ENCODE measurements around the gene VMAC. TPM values are rescaled to one million over a fixed set of nuclear protein-coding genes. Genes with fewer than 3 reads are reported as not detected.
"Not testable (repeated sequence)": the region's sequence is repeated elsewhere in the genome, so short reads cannot be mapped to it uniquely, and the experiment has no call there.

The VMAC gene
- polyA plus RNA-seq, 4 donors = 1.1 to 8.8 (median 2.7) TPM

DNA sequence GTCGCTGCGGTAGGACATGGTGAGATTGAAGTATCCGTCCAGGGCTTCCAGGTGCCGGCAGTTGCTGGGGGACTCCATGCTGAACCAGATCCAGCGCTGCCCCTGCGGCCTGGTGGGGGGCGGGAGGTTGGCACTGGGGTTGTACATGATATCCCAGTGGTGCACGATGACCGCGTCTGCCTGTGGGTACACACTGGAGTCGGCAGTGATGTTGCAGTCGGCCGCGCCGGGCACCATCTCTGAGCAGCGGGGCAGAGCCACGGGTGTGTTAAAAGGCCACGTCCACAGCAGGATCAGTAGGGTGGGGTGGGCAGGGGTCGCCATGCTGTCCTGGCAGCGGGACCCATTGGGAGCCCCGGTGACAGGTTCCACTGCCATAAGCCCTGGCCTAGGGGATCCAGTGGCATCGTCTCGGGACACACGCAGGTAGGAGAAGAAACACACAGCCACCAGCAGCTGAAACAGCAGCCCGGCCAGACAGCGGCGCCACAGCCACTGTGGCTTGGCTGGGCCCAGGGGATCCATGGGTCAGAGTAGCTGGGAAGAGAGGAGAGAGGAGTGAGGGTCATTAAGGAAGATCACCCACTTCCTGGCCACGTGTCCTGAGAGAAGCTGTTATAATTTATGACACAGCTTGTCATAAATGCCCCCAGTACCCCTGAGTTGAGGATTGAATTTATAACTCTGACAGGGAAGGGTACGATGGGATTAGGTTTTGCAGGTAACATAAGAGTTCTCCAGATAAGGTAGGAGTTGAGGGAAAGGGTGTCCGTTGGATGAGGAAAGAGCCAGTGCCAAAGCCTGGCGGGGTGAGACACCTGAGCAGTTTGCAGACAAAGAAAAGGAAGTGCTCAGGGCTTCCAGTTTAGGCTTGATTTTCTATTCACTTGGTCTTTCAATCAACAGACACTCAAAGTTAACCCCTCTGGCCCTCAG, 37.2 kb upstream of the VMAC start:
- Histone ChIP-seq H3K27me3 (ENCODE audit: control insufficient read depth in 3 of 3, insufficient read depth in 3 of 3, low read length in 3 of 3) (no peaks in the 10 kb centered on the region), H3K27ac (ENCODE audit: low read depth in 1 of 3, low read length in 2 of 3) (no peak overlapping the region), H3K36me3 (ENCODE audit: control insufficient read depth in 3 of 3, insufficient read depth in 2 of 3, low read depth in 1 of 3, low read length in 3 of 3) (no peaks in the 10 kb centered on the region), H3K4me3 (ENCODE audit: low read depth in 1 of 3, low read length in 3 of 3) (no peak overlapping the region), H3K4me1 (ENCODE audit: control insufficient read depth in 3 of 3, insufficient read depth in 2 of 3, low read depth in 1 of 3, low read length in 2 of 3) (no peaks in the 10 kb centered on the region), H3K9me3 (ENCODE audit: control insufficient read depth in 2 of 2, insufficient read depth in 1 of 2, low read depth in 1 of 2, low read length in 1 of 2) (no peaks in the 10 kb centered on the region)
- DNase-seq (no peak), FAIRE-seq (no peak)
- WGBS, 3 donors = 85 to 88% (median 86%) methylated on average over 26 to 31 of the region's 31 CpGs

DNA sequence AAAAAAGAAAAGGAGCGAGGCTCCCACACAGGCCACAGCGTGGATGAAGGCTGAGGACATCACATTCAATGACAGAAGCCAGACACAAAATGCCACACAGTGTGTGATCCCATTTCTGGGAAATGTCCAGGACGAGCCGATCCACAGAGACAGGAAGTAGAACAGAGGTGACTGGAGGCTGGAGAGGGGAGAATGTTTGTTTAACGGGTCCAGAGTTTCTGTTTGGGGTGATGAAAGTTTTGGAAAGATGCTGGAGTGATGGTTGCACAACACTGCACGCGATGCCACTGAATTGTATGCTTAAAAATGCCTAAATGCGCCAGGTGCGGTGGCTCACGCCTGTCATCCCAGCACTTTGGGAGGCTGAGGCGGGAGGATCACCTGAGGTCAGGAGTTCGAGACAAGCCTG, 33.7 kb upstream of the VMAC start:
- 72 to 86% (median 74%) methylated on average over 12 of the region's 12 CpGs for WGBS, 3 donors
- Histone ChIP-seq H3K27ac (ENCODE audit: low read depth in 1 of 3, low read length in 2 of 3) (peak overlapping the region in 1 of 3 donors; percentile 16), H3K4me3 (ENCODE audit: low read depth in 1 of 3, low read length in 3 of 3) (no peak overlapping the region), H3K4me1 (ENCODE audit: control insufficient read depth in 3 of 3, insufficient read depth in 2 of 3, low read depth in 1 of 3, low read length in 2 of 3) (peaks cover 0 to 3% (median 0%) of the 10 kb centered on the region in 3 donors), H3K36me3 (ENCODE audit: control insufficient read depth in 3 of 3, insufficient read depth in 2 of 3, low read depth in 1 of 3, low read length in 3 of 3) (no peaks in the 10 kb centered on the region), H3K27me3 (ENCODE audit: control insufficient read depth in 3 of 3, insufficient read depth in 3 of 3, low read length in 3 of 3) (no peaks in the 10 kb centered on the region), H3K9me3 (ENCODE audit: control insufficient read depth in 2 of 2, insufficient read depth in 1 of 2, low read depth in 1 of 2, low read length in 1 of 2) (no peaks in the 10 kb centered on the region)
- DNase-seq (no peak), FAIRE-seq (no peak)

DNA sequence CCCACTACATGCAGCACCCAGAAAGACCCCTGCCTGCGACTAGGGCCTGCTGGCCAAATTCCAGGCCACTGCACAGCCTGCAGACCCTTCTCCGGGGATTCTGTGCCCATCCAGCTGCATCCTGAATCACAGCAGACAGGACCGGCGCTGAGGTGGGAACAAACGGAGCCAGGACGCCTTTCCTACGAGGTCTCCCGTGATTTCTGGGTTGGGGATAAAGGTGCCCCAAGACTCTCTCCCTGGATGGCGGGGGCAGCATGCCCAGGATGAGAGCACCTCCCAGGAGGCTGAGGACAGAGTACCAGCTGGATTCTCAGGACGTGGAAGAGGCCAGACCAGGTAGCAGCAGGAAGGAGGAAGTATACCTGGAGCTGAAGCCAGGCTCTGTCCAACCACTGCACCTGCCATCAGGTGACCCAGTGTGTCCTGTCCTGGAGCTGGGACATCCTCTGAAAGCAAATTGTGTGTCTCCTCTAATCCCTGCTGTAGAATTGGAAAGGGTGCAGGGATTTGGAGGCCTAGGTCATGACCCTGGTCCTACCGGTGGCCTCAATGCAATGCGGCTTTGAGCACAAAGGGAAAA, 31.0 kb upstream of the VMAC start:
- no peaks in the 10 kb centered on the region for H3K9me3 ChIP-seq (ENCODE audit: control insufficient read depth in 2 of 2, insufficient read depth in 1 of 2, low read depth in 1 of 2, low read length in 1 of 2)
- peaks cover 0 to 9% (median 0%) of the 10 kb centered on the region in 3 donors for H3K4me1 ChIP-seq (ENCODE audit: control insufficient read depth in 3 of 3, insufficient read depth in 2 of 3, low read depth in 1 of 3, low read length in 2 of 3)
- FAIRE-seq = no peak
- H3K27ac ChIP-seq (ENCODE audit: low read depth in 1 of 3, low read length in 2 of 3) = no peak overlapping the region
- 85 to 92% (median 88%) methylated on average over 12 of the region's 12 CpGs for WGBS, 3 donors
- H3K27me3 ChIP-seq (ENCODE audit: control insufficient read depth in 3 of 3, insufficient read depth in 3 of 3, low read length in 3 of 3) = no peaks in the 10 kb centered on the region
- DNase-seq = no peak
- H3K4me3 ChIP-seq (ENCODE audit: low read depth in 1 of 3, low read length in 3 of 3) = no peak overlapping the region
- no peaks in the 10 kb centered on the region for H3K36me3 ChIP-seq (ENCODE audit: control insufficient read depth in 3 of 3, insufficient read depth in 2 of 3, low read depth in 1 of 3, low read length in 3 of 3)

DNA sequence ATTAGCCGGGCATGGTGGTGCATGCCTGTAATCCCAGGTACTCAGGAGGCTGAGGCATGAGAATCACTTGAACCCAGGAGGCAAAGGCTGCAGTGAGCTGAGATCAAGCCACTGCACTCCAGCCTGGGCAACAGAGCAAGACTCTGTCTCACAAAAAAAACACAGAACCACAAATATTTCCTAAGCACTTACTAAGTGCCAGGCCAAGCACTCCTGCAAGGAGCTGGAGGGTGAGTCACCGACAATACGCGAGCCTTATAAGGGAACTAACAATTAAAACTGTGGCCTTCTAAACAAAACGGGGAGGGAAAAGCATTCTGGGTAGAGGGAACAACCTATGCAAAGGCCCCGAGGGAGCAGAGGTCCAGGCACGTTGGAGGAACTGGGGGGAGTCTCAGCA, 30.2 kb upstream of the VMAC start:
- DNase-seq; H3K4me3 ChIP-seq (ENCODE audit: low read depth in 1 of 3, low read length in 3 of 3); H3K4me1 ChIP-seq (ENCODE audit: control insufficient read depth in 3 of 3, insufficient read depth in 2 of 3, low read depth in 1 of 3, low read length in 2 of 3); H3K27ac ChIP-seq (ENCODE audit: low read depth in 1 of 3, low read length in 2 of 3); FAIRE-seq; H3K36me3 ChIP-seq (ENCODE audit: control insufficient read depth in 3 of 3, insufficient read depth in 2 of 3, low read depth in 1 of 3, low read length in 3 of 3); H3K27me3 ChIP-seq (ENCODE audit: control insufficient read depth in 3 of 3, insufficient read depth in 3 of 3, low read length in 3 of 3); H3K9me3 ChIP-seq (ENCODE audit: control insufficient read depth in 2 of 2, insufficient read depth in 1 of 2, low read depth in 1 of 2, low read length in 1 of 2): not testable (repeated sequence)
- 79 to 86% (median 85%) methylated on average over 6 to 7 of the region's 7 CpGs for WGBS, 3 donors

DNA sequence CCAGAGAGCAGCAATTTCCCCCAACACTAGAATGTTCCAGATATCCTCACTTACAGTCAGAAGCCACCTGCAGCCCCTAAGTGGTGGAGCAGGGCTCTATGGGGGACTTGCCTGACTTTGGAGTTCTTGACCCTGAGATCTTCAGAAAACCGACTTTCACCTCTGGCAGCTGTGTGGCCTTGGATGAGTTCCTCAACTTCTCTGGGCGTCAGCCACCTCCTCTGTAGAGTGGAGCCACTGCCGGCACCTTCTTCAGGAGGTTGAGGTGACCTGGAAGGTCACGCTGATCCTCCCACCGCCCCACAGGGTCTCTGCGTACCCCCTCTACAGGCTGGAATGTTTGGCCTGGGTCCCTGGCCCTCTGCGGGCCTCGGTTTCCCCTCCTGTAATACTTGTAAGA, 27.2 kb upstream of the VMAC start:
- Histone ChIP-seq H3K27ac (ENCODE audit: low read depth in 1 of 3, low read length in 2 of 3) (no peak overlapping the region), H3K4me1 (ENCODE audit: control insufficient read depth in 3 of 3, insufficient read depth in 2 of 3, low read depth in 1 of 3, low read length in 2 of 3) (peaks cover 0 to 23% (median 0%) of the 10 kb centered on the region in 3 donors), H3K27me3 (ENCODE audit: control insufficient read depth in 3 of 3, insufficient read depth in 3 of 3, low read length in 3 of 3) (peaks cover 2 to 8% (median 5%) of the 10 kb centered on the region in 3 donors), H3K4me3 (ENCODE audit: low read depth in 1 of 3, low read length in 3 of 3) (no peak overlapping the region), H3K36me3 (ENCODE audit: control insufficient read depth in 3 of 3, insufficient read depth in 2 of 3, low read depth in 1 of 3, low read length in 3 of 3) (no peaks in the 10 kb centered on the region), H3K9me3 (ENCODE audit: control insufficient read depth in 2 of 2, insufficient read depth in 1 of 2, low read depth in 1 of 2, low read length in 1 of 2) (no peaks in the 10 kb centered on the region)
- FAIRE-seq (no peak), DNase-seq (no peak)
- 73 to 90% (median 87%) methylated on average over 8 of the region's 8 CpGs for WGBS, 3 donors

DNA sequence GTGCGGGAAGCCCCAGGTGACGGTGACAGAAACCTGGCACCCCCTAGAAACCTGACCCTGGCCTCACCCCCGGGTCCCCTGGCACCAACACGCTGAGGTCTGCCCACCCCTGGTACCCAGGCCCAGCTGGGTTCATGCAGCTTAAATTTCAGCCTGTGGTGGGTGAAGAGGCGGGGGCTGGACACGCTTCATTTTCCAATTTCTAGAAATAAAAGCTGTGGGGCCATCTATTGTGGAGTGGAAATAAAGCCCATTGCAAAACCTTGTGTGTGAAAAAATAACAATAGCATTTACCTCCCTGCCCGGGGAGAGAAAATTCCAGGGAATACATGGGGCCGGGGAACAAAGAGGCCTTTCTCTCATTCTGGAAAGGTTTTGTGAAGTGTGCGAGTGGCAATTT, 26.8 kb upstream of the VMAC start:
- DNase-seq = no peak
- 77 to 84% (median 81%) methylated on average over 9 of the region's 9 CpGs for WGBS, 3 donors
- H3K9me3 ChIP-seq (ENCODE audit: control insufficient read depth in 2 of 2, insufficient read depth in 1 of 2, low read depth in 1 of 2, low read length in 1 of 2) = no peaks in the 10 kb centered on the region
- H3K27me3 ChIP-seq (ENCODE audit: control insufficient read depth in 3 of 3, insufficient read depth in 3 of 3, low read length in 3 of 3) = peaks cover 2 to 8% (median 5%) of the 10 kb centered on the region in 3 donors
- FAIRE-seq = no peak
- no peak overlapping the region for H3K4me3 ChIP-seq (ENCODE audit: low read depth in 1 of 3, low read length in 3 of 3)
- H3K36me3 ChIP-seq (ENCODE audit: control insufficient read depth in 3 of 3, insufficient read depth in 2 of 3, low read depth in 1 of 3, low read length in 3 of 3) = no peaks in the 10 kb centered on the region
- peaks cover 0 to 23% (median 0%) of the 10 kb centered on the region in 3 donors for H3K4me1 ChIP-seq (ENCODE audit: control insufficient read depth in 3 of 3, insufficient read depth in 2 of 3, low read depth in 1 of 3, low read length in 2 of 3)
- no peak overlapping the region for H3K27ac ChIP-seq (ENCODE audit: low read depth in 1 of 3, low read length in 2 of 3)

DNA sequence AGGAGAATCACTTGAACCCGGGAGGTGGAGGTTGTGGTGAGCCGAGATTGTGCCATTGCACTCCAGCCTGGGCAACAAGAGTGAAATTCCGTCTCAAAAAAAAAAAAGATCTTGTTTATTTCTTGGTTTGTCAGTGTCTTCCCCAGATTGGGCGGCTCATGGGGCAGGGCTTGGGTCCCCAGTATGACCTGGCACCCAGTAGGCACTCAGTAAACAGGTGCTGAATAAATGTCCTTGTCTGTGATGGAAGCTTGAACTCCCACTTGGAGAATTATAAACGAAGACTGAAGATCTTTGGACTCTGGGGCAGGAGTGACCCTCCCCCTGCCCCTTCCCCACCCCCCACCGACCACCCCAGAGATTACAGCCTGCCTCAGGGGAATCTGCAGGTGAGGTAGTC, 24.5 kb upstream of the VMAC start:
- no peak for DNase-seq
- Histone ChIP-seq H3K27ac (ENCODE audit: low read depth in 1 of 3, low read length in 2 of 3) (no peak overlapping the region), H3K4me1 (ENCODE audit: control insufficient read depth in 3 of 3, insufficient read depth in 2 of 3, low read depth in 1 of 3, low read length in 2 of 3) (peaks cover 0 to 23% (median 0%) of the 10 kb centered on the region in 3 donors), H3K9me3 (ENCODE audit: control insufficient read depth in 2 of 2, insufficient read depth in 1 of 2, low read depth in 1 of 2, low read length in 1 of 2) (no peaks in the 10 kb centered on the region), H3K27me3 (ENCODE audit: control insufficient read depth in 3 of 3, insufficient read depth in 3 of 3, low read length in 3 of 3) (peaks cover 2 to 8% (median 5%) of the 10 kb centered on the region in 3 donors), H3K36me3 (ENCODE audit: control insufficient read depth in 3 of 3, insufficient read depth in 2 of 3, low read depth in 1 of 3, low read length in 3 of 3) (no peaks in the 10 kb centered on the region), H3K4me3 (ENCODE audit: low read depth in 1 of 3, low read length in 3 of 3) (no peak overlapping the region)
- 19 to 31% (median 28%) methylated on average over 4 to 6 of the region's 6 CpGs for WGBS, 3 donors
- no peak for FAIRE-seq

DNA sequence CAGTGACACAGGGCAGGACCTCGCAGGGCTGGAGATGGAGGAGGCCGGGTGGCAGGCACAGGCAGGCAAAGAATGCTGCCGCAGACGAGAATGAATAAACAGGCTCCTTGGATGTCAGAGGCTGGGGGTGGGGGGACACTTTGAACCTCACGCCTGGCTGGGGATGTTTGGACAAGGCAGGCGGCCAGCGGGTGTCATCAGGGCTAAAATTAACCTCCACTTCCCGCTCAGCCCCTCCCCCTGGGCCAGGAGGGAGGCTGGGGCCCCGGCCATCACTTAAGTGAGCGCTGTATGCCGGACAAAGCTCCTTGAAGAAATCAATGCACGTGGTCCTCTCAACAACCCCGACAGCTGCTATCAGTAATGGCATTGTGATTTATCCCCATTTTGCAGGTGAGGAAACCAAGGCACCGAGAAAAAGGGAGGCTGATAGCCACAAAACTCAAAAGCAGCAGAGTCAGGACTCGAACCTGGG, 24.0 kb upstream of the VMAC start:
- DNase-seq (peak in 1 of 2 donors; percentile 54), FAIRE-seq (no peak)
- Histone ChIP-seq H3K27me3 (ENCODE audit: control insufficient read depth in 3 of 3, insufficient read depth in 3 of 3, low read length in 3 of 3) (peaks cover 2 to 8% (median 5%) of the 10 kb centered on the region in 3 donors), H3K4me3 (ENCODE audit: low read depth in 1 of 3, low read length in 3 of 3) (no peak overlapping the region), H3K4me1 (ENCODE audit: control insufficient read depth in 3 of 3, insufficient read depth in 2 of 3, low read depth in 1 of 3, low read length in 2 of 3) (peaks cover 0 to 20% (median 0%) of the 10 kb centered on the region in 3 donors), H3K9me3 (ENCODE audit: control insufficient read depth in 2 of 2, insufficient read depth in 1 of 2, low read depth in 1 of 2, low read length in 1 of 2) (no peaks in the 10 kb centered on the region), H3K27ac (ENCODE audit: low read depth in 1 of 3, low read length in 2 of 3) (peak overlapping the region in 1 of 3 donors; percentile 0), H3K36me3 (ENCODE audit: control insufficient read depth in 3 of 3, insufficient read depth in 2 of 3, low read depth in 1 of 3, low read length in 3 of 3) (no peaks in the 10 kb centered on the region)
- 16 to 19% (median 17%) methylated on average over 15 of the region's 15 CpGs for WGBS, 3 donors

All from small intestine (tissue), 7 donors.